ENCODE measurements around the gene BMS1. TPM values are rescaled to one million over a fixed set of nuclear protein-coding genes. Genes with fewer than 3 reads are reported as not detected.

BMS1 gene
- polyA plus RNA-seq, 1 donor, result 16.2 TPM

DNA sequence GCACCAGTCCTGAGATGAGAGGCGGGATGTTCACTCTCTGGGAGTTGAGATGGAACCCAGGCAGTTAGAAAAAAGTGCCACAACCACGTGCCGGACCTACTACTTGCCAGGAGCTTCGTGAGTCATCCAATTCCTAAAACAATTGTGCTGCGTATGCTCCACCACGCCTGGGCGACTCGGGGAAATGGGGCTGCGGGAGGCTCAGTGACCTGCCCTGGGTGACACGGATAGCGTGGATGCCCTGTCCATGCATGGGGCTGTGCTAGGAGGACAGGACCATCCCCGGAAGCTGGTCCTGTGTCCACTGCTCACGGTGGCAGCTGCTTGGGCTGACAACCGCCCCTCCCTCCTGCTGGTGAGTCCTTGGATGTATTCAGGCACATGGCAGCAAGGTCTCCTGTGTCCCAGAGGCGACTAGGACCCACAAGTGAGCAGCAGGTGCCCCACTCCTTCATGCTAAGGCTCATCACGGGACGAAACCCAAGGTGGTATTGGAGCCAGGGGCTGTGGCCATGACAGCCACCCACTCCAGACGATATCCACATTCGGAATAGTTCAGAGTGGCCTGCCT, 90.4 kb downstream of the BMS1 start:
- Histone ChIP-seq H3K27ac (ENCODE audit: low read length) (no peak overlapping the region), H3K9me3 (ENCODE audit: control insufficient read depth, low read depth, low read length) (no peaks in the 10 kb centered on the region), H3K4me3 (ENCODE audit: low read length) (no peak overlapping the region), H3K4me1 (ENCODE audit: control insufficient read depth, insufficient read depth, low read length) (no peaks in the 10 kb centered on the region), H3K27me3 (ENCODE audit: control insufficient read depth, insufficient read depth, low read length) (no peaks in the 10 kb centered on the region), H3K36me3 (ENCODE audit: control insufficient read depth, insufficient read depth, low read length) (no peaks in the 10 kb centered on the region)
- no peak for DNase-seq
- WGBS (ENCODE audit: insufficient coverage, low lambda C conversion rate), result no CpG with 5 or more reads among the region's 19 CpGs

DNA sequence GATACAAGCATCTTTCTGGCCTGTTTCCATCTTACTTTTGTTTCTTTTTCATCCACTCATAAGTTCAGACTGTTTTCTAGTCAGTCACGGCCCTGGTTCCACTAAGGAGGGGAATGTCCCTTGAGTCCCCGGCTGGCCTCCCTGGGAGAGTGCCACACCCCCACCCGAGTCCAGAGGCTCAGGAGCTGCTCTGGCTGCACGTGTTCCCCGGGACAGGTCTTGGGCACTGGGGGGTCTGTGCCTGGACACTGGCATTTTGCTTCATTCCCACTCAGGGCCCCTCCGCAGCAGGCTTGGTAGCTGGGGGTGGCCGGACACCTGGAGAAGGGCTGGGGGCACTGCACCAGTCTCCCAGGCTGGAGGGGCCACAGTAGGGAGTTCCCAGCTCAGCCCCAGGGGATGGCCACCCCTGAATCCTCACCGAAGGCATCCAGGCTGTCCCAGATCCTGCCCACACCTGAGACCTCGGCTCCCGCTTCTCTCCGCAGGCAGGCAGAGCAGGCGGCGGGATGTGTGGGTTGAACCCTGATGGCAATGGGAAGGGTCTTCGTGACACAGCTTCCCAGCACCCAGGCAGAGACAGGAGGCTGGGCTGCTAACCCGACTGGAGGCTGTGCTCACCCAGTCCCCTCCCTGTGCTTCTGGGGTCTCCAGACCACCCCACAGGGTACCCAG, 92.3 kb downstream of the BMS1 start:
- Histone ChIP-seq H3K36me3 (ENCODE audit: control insufficient read depth, insufficient read depth, low read length) (no peaks in the 10 kb centered on the region), H3K27ac (ENCODE audit: low read length) (no peak overlapping the region), H3K4me1 (ENCODE audit: control insufficient read depth, insufficient read depth, low read length) (no peaks in the 10 kb centered on the region), H3K27me3 (ENCODE audit: control insufficient read depth, insufficient read depth, low read length) (no peaks in the 10 kb centered on the region), H3K9me3 (ENCODE audit: control insufficient read depth, low read depth, low read length) (no peaks in the 10 kb centered on the region), H3K4me3 (ENCODE audit: low read length) (no peak overlapping the region)
- WGBS (ENCODE audit: insufficient coverage, low lambda C conversion rate), result no CpG with 5 or more reads among the region's 15 CpGs
- DNase-seq, result no peak

DNA sequence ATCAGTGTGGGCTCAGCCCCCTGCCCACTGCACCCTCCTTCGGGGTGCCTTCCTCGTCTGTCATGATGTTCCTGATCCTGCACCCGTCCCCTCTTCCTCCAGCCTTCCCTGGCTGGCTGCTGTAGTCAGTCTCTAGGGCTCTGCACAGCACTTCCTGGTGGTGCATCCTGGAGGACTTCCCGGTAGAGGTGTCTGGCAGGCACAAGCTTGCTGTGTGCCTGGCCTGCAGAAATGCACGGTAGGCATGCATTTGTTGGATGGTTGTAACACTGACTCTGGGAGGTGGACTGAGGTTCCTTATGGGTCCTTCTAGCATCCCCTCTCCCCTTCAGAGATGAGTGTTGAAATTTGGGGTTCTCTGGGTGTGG, 92.8 kb downstream of the BMS1 start:
- WGBS (ENCODE audit: insufficient coverage, low lambda C conversion rate), result no CpG with 5 or more reads among the region's 5 CpGs
- DNase-seq, result no peak
- H3K9me3 ChIP-seq (ENCODE audit: control insufficient read depth, low read depth, low read length), result no peaks in the 10 kb centered on the region
- no peaks in the 10 kb centered on the region for H3K36me3 ChIP-seq (ENCODE audit: control insufficient read depth, insufficient read depth, low read length)
- no peak overlapping the region for H3K4me3 ChIP-seq (ENCODE audit: low read length)
- no peaks in the 10 kb centered on the region for H3K4me1 ChIP-seq (ENCODE audit: control insufficient read depth, insufficient read depth, low read length)
- H3K27me3 ChIP-seq (ENCODE audit: control insufficient read depth, insufficient read depth, low read length), result no peaks in the 10 kb centered on the region
- no peak overlapping the region for H3K27ac ChIP-seq (ENCODE audit: low read length)

DNA sequence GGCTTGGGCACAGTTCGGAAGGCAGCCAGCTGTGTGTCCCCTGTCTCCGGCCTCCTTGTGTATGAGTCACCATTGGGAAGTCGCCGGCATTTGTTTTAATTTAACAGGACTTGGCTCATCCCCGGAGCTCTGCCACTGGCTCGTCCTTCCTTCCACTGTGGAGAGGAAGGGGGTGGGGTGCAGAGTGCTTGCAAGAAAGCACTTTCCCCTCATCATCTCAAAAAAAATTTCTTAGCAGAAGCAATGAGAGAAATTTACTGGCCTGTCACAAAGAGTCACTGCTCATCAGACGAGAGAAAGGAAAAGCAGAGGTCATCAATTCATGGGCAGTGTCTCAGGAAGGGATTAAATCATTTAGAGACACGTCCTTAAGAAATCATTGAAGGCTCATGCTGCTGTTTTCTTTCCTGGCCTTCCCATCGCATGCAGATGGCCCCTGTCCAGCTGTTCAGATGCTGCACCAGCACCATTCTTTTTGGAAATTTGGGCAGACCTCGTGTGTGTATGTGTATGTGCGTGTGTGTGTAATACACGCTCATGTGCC, 93.3 kb downstream of the BMS1 start:
- Histone ChIP-seq H3K4me1 (ENCODE audit: control insufficient read depth, insufficient read depth, low read length) (no peaks in the 10 kb centered on the region), H3K36me3 (ENCODE audit: control insufficient read depth, insufficient read depth, low read length) (no peaks in the 10 kb centered on the region), H3K27me3 (ENCODE audit: control insufficient read depth, insufficient read depth, low read length) (no peaks in the 10 kb centered on the region), H3K27ac (ENCODE audit: low read length) (no peak overlapping the region), H3K9me3 (ENCODE audit: control insufficient read depth, low read depth, low read length) (no peaks in the 10 kb centered on the region), H3K4me3 (ENCODE audit: low read length) (no peak overlapping the region)
- WGBS (ENCODE audit: insufficient coverage, low lambda C conversion rate), result no CpG with 5 or more reads among the region's 12 CpGs
- peak in 1 of 2 donors; percentile 17 for DNase-seq

DNA sequence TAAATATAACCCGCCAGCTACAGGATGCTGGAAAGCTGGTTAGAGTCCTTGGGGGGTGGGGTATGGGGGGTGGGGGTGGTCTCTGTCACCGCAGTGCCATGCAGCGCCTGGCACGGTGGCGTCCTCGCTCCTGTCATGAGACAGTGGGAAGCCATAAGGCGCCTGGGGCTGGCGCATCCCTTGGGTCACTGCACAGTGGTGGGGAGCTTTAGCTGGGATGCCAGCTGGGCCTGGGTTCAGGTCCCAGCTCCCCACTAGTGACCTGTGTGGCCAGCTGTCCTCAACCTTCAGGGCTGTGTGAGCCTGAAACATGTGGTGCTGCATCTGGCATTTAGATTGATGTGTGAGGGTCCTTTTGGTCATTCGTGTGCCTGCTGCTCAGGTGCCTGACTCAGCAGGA, 93.9 kb downstream of the BMS1 start:
- no CpG with 5 or more reads among the region's 9 CpGs for WGBS (ENCODE audit: insufficient coverage, low lambda C conversion rate)
- DNase-seq, result no peak
- H3K27ac ChIP-seq (ENCODE audit: low read length), result no peak overlapping the region
- no peaks in the 10 kb centered on the region for H3K4me1 ChIP-seq (ENCODE audit: control insufficient read depth, insufficient read depth, low read length)
- no peaks in the 10 kb centered on the region for H3K9me3 ChIP-seq (ENCODE audit: control insufficient read depth, low read depth, low read length)
- no peaks in the 10 kb centered on the region for H3K36me3 ChIP-seq (ENCODE audit: control insufficient read depth, insufficient read depth, low read length)
- no peaks in the 10 kb centered on the region for H3K27me3 ChIP-seq (ENCODE audit: control insufficient read depth, insufficient read depth, low read length)
- H3K4me3 ChIP-seq (ENCODE audit: low read length), result no peak overlapping the region

DNA sequence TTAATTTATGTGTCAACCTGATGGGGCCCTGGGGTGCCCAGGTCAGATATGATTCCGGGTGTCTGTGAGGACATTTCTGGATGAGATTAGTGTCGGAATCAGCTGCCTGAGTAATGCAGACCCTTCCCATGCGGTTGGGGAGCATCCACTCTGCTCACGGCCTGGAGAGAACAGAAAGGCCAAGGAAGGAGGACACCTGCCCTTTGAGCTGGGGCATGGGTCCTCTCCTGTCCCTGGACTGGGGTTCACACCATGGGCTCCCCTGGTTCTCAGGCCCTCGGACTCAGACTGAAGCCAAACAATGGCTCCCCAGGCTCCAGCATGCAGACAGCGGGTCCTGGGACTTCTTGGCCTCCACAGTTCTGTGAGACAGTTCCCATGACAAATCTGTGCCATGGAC, 94.3 kb downstream of the BMS1 start:
- no peaks in the 10 kb centered on the region for H3K4me1 ChIP-seq (ENCODE audit: control insufficient read depth, insufficient read depth, low read length)
- no CpG with 5 or more reads among the region's 6 CpGs for WGBS (ENCODE audit: insufficient coverage, low lambda C conversion rate)
- no peak for DNase-seq
- H3K27me3 ChIP-seq (ENCODE audit: control insufficient read depth, insufficient read depth, low read length), result no peaks in the 10 kb centered on the region
- H3K4me3 ChIP-seq (ENCODE audit: low read length), result no peak overlapping the region
- no peaks in the 10 kb centered on the region for H3K9me3 ChIP-seq (ENCODE audit: control insufficient read depth, low read depth, low read length)
- no peak overlapping the region for H3K27ac ChIP-seq (ENCODE audit: low read length)
- no peaks in the 10 kb centered on the region for H3K36me3 ChIP-seq (ENCODE audit: control insufficient read depth, insufficient read depth, low read length)

DNA sequence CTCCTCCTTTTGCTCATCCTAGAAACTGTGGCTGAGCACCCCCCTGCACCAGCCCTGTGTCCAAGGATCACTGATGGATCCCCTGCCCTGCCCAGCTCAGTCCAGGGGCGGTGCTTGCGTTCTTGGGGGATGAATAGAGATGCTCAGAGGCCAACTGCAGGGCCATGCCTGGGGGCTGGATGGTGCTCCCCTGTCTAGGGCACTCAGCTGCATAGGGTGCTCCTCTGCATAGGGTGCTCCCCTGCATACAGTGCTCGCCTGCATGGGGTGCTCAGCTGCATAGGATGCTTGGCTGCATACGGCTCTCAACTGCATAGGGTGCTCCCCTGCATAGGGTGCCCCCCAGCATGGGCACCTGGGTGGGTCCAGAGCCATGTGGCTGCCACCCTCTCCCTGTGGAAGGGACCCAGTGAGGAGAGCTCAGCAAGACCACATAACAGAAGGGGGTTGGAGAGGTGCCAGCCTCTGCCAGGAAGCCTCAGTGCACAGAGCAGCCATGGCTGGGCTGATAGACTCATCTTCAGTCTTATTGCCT, 95.0 kb downstream of the BMS1 start:
- Histone ChIP-seq H3K4me3 (ENCODE audit: low read length) (no peak overlapping the region), H3K4me1 (ENCODE audit: control insufficient read depth, insufficient read depth, low read length) (no peaks in the 10 kb centered on the region), H3K27me3 (ENCODE audit: control insufficient read depth, insufficient read depth, low read length) (no peaks in the 10 kb centered on the region), H3K36me3 (ENCODE audit: control insufficient read depth, insufficient read depth, low read length) (no peaks in the 10 kb centered on the region), H3K9me3 (ENCODE audit: control insufficient read depth, low read depth, low read length) (no peaks in the 10 kb centered on the region), H3K27ac (ENCODE audit: low read length) (no peak overlapping the region)
- no peak for DNase-seq
- WGBS (ENCODE audit: insufficient coverage, low lambda C conversion rate), result no CpG with 5 or more reads among the region's 4 CpGs

DNA sequence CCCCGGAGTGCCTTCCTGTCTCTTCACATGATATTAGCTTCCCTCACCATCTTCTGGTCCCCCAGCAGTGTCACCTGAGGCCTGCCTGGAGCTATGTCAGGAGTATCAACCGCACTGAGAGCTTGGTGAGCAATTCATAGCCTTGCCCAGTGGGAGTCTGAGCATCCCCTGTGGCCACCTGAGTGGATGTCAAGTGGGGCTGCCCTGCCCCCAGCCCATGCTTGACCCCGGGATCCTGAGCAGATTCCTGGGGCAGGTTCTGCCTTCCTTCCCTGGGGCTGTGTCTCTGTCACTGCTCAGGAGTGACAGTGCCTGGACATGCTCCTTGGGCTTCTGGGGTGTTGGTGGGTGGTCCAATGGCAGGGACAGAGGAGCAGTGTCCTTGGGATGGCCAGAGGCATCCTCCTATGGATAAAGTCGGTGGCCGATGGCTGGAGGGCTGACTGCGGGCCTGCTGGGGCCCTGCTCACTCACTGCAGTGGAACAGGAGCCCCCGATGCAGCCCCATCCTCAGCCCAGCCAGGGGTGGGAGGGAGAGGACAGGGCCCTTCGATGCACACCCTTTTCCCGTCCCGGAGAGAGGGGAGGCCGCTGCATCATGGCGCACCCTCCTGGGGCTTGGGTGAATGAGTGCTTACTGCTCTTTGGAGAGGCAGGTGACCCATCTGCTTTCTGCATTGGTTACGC, 95.7 kb downstream of the BMS1 start:
- no peaks in the 10 kb centered on the region for H3K9me3 ChIP-seq (ENCODE audit: control insufficient read depth, low read depth, low read length)
- WGBS (ENCODE audit: insufficient coverage, low lambda C conversion rate), result no CpG with 5 or more reads among the region's 13 CpGs

DNA sequence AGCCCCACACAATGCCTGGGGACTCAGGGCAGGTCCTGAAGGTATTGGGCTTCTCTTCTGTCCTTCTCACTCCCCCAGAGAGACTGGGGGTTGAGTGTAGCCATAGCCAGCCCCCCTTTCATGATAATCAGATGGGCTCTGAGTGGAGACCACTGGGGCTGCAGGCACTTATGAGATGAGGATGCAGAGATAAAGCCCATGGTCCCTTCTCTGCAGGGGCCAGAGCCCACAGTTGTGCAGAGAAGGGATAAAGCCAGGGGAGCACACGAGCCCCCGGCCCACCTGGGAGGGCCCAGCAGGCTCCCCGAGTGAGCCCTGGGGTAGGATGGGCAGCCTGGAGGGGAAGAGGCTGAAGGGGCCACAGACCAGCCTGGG, 96.2 kb downstream of the BMS1 start:
- no peaks in the 10 kb centered on the region for H3K9me3 ChIP-seq (ENCODE audit: control insufficient read depth, low read depth, low read length)
- no peak for DNase-seq
- no peak overlapping the region for H3K4me3 ChIP-seq (ENCODE audit: low read length)
- WGBS (ENCODE audit: insufficient coverage, low lambda C conversion rate), result no CpG with 5 or more reads among the region's 3 CpGs
- H3K27ac ChIP-seq (ENCODE audit: low read length), result no peak overlapping the region
- no peaks in the 10 kb centered on the region for H3K36me3 ChIP-seq (ENCODE audit: control insufficient read depth, insufficient read depth, low read length)
- no peaks in the 10 kb centered on the region for H3K27me3 ChIP-seq (ENCODE audit: control insufficient read depth, insufficient read depth, low read length)
- H3K4me1 ChIP-seq (ENCODE audit: control insufficient read depth, insufficient read depth, low read length), result no peaks in the 10 kb centered on the region

More for the DNA sequence above, 95.7 kb downstream of the BMS1 start:
- Histone ChIP-seq H3K4me1 (ENCODE audit: control insufficient read depth, insufficient read depth, low read length) (no peaks in the 10 kb centered on the region), H3K27me3 (ENCODE audit: control insufficient read depth, insufficient read depth, low read length) (no peaks in the 10 kb centered on the region), H3K27ac (ENCODE audit: low read length) (no peak overlapping the region), H3K4me3 (ENCODE audit: low read length) (no peak overlapping the region), H3K36me3 (ENCODE audit: control insufficient read depth, insufficient read depth, low read length) (no peaks in the 10 kb centered on the region)
- no peak for DNase-seq

DNA sequence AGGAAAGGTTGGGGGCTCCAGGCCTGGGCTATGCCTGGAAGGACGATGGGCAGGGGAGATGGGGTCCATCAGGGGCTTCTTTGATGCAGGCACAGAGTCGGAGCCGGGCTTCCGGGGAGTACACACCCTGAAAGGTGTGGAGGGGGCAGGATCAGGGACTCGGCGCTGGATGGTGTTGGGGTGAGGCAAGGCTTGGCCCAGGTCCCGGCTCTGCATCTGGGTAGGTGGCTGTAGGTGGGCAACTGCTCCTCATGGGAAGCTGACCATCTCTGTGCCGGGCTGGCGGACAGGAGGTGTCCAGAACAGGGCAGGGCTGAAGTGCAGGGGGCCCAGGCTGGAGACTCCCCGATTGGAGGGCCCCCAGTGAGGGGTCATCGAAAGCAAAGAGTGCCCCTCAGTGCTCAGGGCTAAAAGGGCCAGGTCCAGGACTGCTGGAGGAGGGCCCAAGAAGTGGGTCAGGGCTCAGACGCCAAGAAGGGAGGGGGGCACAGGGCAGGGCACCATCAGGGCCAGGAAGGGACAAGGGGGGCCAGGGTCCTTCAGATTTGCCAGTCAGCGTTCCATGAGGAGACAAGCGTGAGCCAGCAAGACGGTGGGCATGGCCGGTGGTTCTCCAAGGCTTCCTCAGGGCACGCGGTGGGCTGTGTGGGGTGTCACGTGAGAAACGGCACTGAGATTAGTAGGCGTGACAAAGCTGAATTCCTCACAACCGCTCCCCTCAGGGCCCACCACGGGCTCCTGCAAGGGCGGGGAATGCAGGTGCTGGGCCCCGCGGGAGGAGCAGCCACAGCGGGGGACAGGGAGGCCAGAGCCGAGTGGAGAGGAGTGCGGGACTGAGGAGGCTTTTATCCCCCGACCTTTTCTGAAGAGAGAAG, 97.0 kb downstream of the BMS1 start:
- DNase-seq, result no peak
- H3K27me3 ChIP-seq (ENCODE audit: control insufficient read depth, insufficient read depth, low read length), result no peaks in the 10 kb centered on the region
- 67% methylated on average over 1 of the region's 30 CpGs for WGBS (ENCODE audit: insufficient coverage, low lambda C conversion rate)
- H3K27ac ChIP-seq (ENCODE audit: low read length), result no peak overlapping the region
- no peaks in the 10 kb centered on the region for H3K9me3 ChIP-seq (ENCODE audit: control insufficient read depth, low read depth, low read length)
- H3K4me1 ChIP-seq (ENCODE audit: control insufficient read depth, insufficient read depth, low read length), result no peaks in the 10 kb centered on the region
- no peak overlapping the region for H3K4me3 ChIP-seq (ENCODE audit: low read length)
- H3K36me3 ChIP-seq (ENCODE audit: control insufficient read depth, insufficient read depth, low read length), result no peaks in the 10 kb centered on the region
